Measurements from ENCODE around the gene ABHD8. TPM values are rescaled to one million over a fixed set of nuclear protein-coding genes. Genes with fewer than 3 reads are reported as not detected.

ABHD8 gene
- total RNA-seq, 1 experiment from 2014 or later = 13.2 TPM

- no peak for TF ChIP-seq PRDM15 (CRISPR knock-in tag; IDR thresholded peaks at IDR 0.05)
- TF ChIP-seq, protein P1, sequence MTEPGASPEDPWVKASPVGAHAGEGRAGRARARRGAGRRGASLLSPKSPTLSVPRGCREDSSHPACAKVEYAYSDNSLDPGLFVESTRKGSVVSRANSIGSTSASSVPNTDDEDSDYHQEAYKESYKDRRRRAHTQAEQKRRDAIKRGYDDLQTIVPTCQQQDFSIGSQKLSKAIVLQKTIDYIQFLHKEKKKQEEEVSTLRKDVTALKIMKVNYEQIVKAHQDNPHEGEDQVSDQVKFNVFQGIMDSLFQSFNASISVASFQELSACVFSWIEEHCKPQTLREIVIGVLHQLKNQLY (CRISPR knock-in tag; IDR thresholded peaks at IDR 0.05) = no peak
- peak; percentile 83; the same call in 1 of the 2 replicates for TF ChIP-seq FOXP1 (CRISPR knock-in tag; IDR thresholded peaks at IDR 0.05; ENCODE audit: borderline replicate concordance)
- TF ChIP-seq SP1 (CRISPR knock-in tag; conservative IDR thresholded peaks at IDR 0.05) = peak; percentile 77
- TF ChIP-seq, protein P2, sequence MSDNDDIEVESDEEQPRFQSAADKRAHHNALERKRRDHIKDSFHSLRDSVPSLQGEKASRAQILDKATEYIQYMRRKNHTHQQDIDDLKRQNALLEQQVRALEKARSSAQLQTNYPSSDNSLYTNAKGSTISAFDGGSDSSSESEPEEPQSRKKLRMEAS (CRISPR knock-in tag; IDR thresholded peaks at IDR 0.05) = peak; percentile 74; the same call in 1 of the 2 replicates
These were observed 24.7 kb upstream of the ABHD8 start (continued) for GRCh38 chr19:17327654-17328516.

DNA sequence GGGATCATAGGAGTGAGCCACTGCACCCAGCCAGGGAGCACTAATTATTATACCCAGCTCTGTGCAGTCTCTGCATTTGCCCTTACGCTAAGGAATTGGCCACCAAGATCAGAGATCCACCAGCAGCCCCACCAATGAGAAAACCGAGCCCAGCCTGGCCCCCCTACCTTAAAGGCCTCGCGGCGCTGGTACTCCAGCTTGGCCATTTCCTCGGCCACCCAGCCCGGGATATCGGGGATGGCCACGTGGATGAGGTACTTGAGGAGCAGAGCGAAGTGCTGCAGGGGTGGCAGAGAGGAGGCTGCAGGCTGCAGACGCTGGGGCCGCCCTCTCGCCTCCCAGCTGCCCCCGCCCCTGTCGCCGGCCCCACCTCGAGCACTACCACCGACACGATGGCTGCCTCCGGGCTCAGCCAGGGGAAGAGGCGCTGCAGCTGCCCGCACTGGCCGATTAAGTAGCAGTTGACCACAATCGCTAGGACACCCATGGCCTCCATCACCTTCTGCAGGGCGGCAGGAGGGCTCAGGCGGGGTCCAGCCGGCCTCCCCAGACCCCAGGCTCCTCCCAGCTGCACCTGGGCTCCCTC, 23.9 kb upstream of the ABHD8 start:
- Mint-ChIP-seq H3K4me1 (peaks cover 16% of the 10 kb centered on the region), H3K27ac (peak overlapping the region; percentile 98), H3K27me3 (ENCODE audit: low read depth) (peaks cover 2% of the 10 kb centered on the region; the same call in 1 of the 2 replicates), H3K36me3 (peaks cover 9% of the 10 kb centered on the region), H3K4me3 (peak overlapping the region; percentile 84), H3K9me3 (no peaks in the 10 kb centered on the region)
- POLR2A ChIA-PET = interaction anchor here (0.5 to 1.4 kb wide), 5 partner anchors 12 to 668 kb away, joined by 3 to 11 read pairs (median 5); partner anchors contain the start of genes ABHD8, DDA1 and MRPL34
- ATAC-seq = no peak; the same call in 1 of the 2 replicates
- DNase-seq (ENCODE audit: low spot score) = no peak
- TF ChIP-seq PRRX2 (CRISPR knock-in tag; IDR thresholded peaks at IDR 0.05) (no peak), SOX15 (CRISPR knock-in tag; IDR thresholded peaks at IDR 0.05) (no peak), GRHL2 (CRISPR knock-in tag; IDR thresholded peaks at IDR 0.05; ENCODE audit: insufficient replicate concordance, severe bottlenecking) (no peak), CREB1 (CRISPR knock-in tag; IDR thresholded peaks at IDR 0.05) (no peak), ZNF138 (CRISPR knock-in tag; conservative IDR thresholded peaks at IDR 0.05) (no peak), ZNF396 (CRISPR knock-in tag; IDR thresholded peaks at IDR 0.05; ENCODE audit: borderline replicate concordance) (no peak), NFE2L1 (CRISPR knock-in tag; IDR thresholded peaks at IDR 0.05) (peak; percentile 42; the same call in 1 of the 2 replicates), JAZF1 (CRISPR knock-in tag; IDR thresholded peaks at IDR 0.05) (no peak), ZBTB21 (CRISPR knock-in tag; IDR thresholded peaks at IDR 0.05; ENCODE audit: borderline replicate concordance) (0 out of 2 replicates have a peak, but pooled peaks have one; percentile 28), RELA (CRISPR knock-in tag; IDR thresholded peaks at IDR 0.05; ENCODE audit: borderline replicate concordance) (0 out of 2 replicates have a peak, but pooled peaks have one; percentile 49)
- TF ChIP-seq, protein P3, sequence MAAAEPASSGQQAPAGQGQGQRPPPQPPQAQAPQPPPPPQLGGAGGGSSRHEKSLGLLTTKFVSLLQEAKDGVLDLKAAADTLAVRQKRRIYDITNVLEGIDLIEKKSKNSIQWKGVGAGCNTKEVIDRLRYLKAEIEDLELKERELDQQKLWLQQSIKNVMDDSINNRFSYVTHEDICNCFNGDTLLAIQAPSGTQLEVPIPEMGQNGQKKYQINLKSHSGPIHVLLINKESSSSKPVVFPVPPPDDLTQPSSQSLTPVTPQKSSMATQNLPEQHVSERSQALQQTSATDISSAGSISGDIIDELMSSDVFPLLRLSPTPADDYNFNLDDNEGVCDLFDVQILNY (CRISPR knock-in tag; IDR thresholded peaks at IDR 0.05) = 0 out of 2 replicates have a peak, but pooled peaks have one; percentile 6
- TF ChIP-seq, protein P4, sequence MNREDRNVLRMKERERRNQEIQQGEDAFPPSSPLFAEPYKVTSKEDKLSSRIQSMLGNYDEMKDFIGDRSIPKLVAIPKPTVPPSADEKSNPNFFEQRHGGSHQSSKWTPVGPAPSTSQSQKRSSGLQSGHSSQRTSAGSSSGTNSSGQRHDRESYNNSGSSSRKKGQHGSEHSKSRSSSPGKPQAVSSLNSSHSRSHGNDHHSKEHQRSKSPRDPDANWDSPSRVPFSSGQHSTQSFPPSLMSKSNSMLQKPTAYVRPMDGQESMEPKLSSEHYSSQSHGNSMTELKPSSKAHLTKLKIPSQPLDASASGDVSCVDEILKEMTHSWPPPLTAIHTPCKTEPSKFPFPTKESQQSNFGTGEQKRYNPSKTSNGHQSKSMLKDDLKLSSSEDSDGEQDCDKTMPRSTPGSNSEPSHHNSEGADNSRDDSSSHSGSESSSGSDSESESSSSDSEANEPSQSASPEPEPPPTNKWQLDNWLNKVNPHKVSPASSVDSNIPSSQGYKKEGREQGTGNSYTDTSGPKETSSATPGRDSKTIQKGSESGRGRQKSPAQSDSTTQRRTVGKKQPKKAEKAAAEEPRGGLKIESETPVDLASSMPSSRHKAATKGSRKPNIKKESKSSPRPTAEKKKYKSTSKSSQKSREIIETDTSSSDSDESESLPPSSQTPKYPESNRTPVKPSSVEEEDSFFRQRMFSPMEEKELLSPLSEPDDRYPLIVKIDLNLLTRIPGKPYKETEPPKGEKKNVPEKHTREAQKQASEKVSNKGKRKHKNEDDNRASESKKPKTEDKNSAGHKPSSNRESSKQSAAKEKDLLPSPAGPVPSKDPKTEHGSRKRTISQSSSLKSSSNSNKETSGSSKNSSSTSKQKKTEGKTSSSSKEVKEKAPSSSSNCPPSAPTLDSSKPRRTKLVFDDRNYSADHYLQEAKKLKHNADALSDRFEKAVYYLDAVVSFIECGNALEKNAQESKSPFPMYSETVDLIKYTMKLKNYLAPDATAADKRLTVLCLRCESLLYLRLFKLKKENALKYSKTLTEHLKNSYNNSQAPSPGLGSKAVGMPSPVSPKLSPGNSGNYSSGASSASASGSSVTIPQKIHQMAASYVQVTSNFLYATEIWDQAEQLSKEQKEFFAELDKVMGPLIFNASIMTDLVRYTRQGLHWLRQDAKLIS (CRISPR knock-in tag; IDR thresholded peaks at IDR 0.05; ENCODE audit: borderline replicate concordance) = no peak; the same call in 1 of the 2 replicates
- CTCF ChIA-PET = interaction anchor here (0.6 to 3.5 kb wide), 28 partner anchors 8 to 279 kb away, joined by 3 to 35 read pairs (median 4); partner anchors contain the start of genes ANKLE1, DDA1, MRPL34 and USE1

All from WTC11 (cell line).